ENCODE data around the gene TOGARAM2. TPM values are rescaled to one million over a fixed set of nuclear protein-coding genes. Genes with fewer than 3 reads are reported as not detected.

TOGARAM2 gene
- total RNA-seq, 1 donor from 2014 or later, result 0.23 TPM

- H3K27me3 Mint-ChIP-seq (ENCODE audit: unreplicated experiment), result peaks cover 5% of the 10 kb centered on the region
- DNase-seq (ENCODE audit: low spot score), result no peak
- peaks cover 5% of the 10 kb centered on the region for H3K36me3 Mint-ChIP-seq (ENCODE audit: low read depth, unreplicated experiment)
- H3K4me1 Mint-ChIP-seq (ENCODE audit: unreplicated experiment), result peaks cover 8% of the 10 kb centered on the region
- no peak overlapping the region for H3K4me3 Mint-ChIP-seq (ENCODE audit: unreplicated experiment)
- H3K27ac Mint-ChIP-seq (ENCODE audit: unreplicated experiment), result no peak overlapping the region
- TF ChIP-seq CTCF (IDR thresholded peaks at IDR 0.05; ENCODE audit: unreplicated experiment), result no peak
- no peaks in the 10 kb centered on the region for H3K9me3 Mint-ChIP-seq (ENCODE audit: unreplicated experiment)
Measured at GRCh38 chr2:29015701-29016470, 34.8 kb downstream of the TOGARAM2 start.

GRCh38 chr2:29016504-29016903 lies 35.4 kb downstream of the TOGARAM2 start:
- Mint-ChIP-seq H3K4me3 (ENCODE audit: unreplicated experiment) (no peak overlapping the region), H3K27ac (ENCODE audit: unreplicated experiment) (no peak overlapping the region), H3K9me3 (ENCODE audit: unreplicated experiment) (no peaks in the 10 kb centered on the region), H3K4me1 (ENCODE audit: unreplicated experiment) (peaks cover 5% of the 10 kb centered on the region), H3K36me3 (ENCODE audit: low read depth, unreplicated experiment) (peaks cover 5% of the 10 kb centered on the region), H3K27me3 (ENCODE audit: unreplicated experiment) (peaks cover 6% of the 10 kb centered on the region)
- no peak for TF ChIP-seq CTCF (IDR thresholded peaks at IDR 0.05; ENCODE audit: unreplicated experiment)
- no peak for DNase-seq (ENCODE audit: low spot score)

GRCh38 chr2:29017716-29018435 lies 36.8 kb downstream of the TOGARAM2 start:
- Mint-ChIP-seq H3K4me3 (ENCODE audit: unreplicated experiment) (no peak overlapping the region), H3K36me3 (ENCODE audit: low read depth, unreplicated experiment) (peaks cover 5% of the 10 kb centered on the region), H3K4me1 (ENCODE audit: unreplicated experiment) (peaks cover 5% of the 10 kb centered on the region), H3K27me3 (ENCODE audit: unreplicated experiment) (peaks cover 6% of the 10 kb centered on the region), H3K9me3 (ENCODE audit: unreplicated experiment) (no peaks in the 10 kb centered on the region), H3K27ac (ENCODE audit: unreplicated experiment) (no peak overlapping the region)
- no peak for TF ChIP-seq CTCF (IDR thresholded peaks at IDR 0.05; ENCODE audit: unreplicated experiment)
- DNase-seq (ENCODE audit: low spot score), result no peak

- Mint-ChIP-seq H3K27me3 (ENCODE audit: unreplicated experiment) (peaks cover 2% of the 10 kb centered on the region), H3K36me3 (ENCODE audit: low read depth, unreplicated experiment) (no peaks in the 10 kb centered on the region), H3K27ac (ENCODE audit: unreplicated experiment) (no peak overlapping the region), H3K4me1 (ENCODE audit: unreplicated experiment) (no peaks in the 10 kb centered on the region), H3K4me3 (ENCODE audit: unreplicated experiment) (no peak overlapping the region), H3K9me3 (ENCODE audit: unreplicated experiment) (no peaks in the 10 kb centered on the region)
- TF ChIP-seq CTCF (IDR thresholded peaks at IDR 0.05; ENCODE audit: unreplicated experiment), result no peak
- no peak for DNase-seq (ENCODE audit: low spot score)
Measured at GRCh38 chr2:29021886-29022285, 40.8 kb downstream of the TOGARAM2 start.

GRCh38 chr2:29022679-29023078 lies 41.6 kb downstream of the TOGARAM2 start:
- DNase-seq (ENCODE audit: low spot score), result no peak
- Mint-ChIP-seq H3K4me1 (ENCODE audit: unreplicated experiment) (no peaks in the 10 kb centered on the region), H3K36me3 (ENCODE audit: low read depth, unreplicated experiment) (no peaks in the 10 kb centered on the region), H3K27me3 (ENCODE audit: unreplicated experiment) (peaks cover 4% of the 10 kb centered on the region), H3K27ac (ENCODE audit: unreplicated experiment) (no peak overlapping the region), H3K4me3 (ENCODE audit: unreplicated experiment) (no peak overlapping the region), H3K9me3 (ENCODE audit: unreplicated experiment) (no peaks in the 10 kb centered on the region)
- no peak for TF ChIP-seq CTCF (IDR thresholded peaks at IDR 0.05; ENCODE audit: unreplicated experiment)
